22Rv1 (cell line): Measurements from ENCODE around the gene ETV1.

ENCODE experiments used
- ZFX ChIP-seq: fragments of 450-650 bp; IDR thresholded peaks from 2 replicates; pipeline ENCODE4 v1.6.1; 2017; ENCODE audit warnings: antibody characterized with exemption, borderline replicate concordance
- TF ChIP-seq, protein P1 (sequence below): fragments of 450-650 bp; IDR thresholded peaks from 2 replicates; pipeline ENCODE4 v1.5.1; 2017; ENCODE audit warnings: mild to moderate bottlenecking

DNA sequence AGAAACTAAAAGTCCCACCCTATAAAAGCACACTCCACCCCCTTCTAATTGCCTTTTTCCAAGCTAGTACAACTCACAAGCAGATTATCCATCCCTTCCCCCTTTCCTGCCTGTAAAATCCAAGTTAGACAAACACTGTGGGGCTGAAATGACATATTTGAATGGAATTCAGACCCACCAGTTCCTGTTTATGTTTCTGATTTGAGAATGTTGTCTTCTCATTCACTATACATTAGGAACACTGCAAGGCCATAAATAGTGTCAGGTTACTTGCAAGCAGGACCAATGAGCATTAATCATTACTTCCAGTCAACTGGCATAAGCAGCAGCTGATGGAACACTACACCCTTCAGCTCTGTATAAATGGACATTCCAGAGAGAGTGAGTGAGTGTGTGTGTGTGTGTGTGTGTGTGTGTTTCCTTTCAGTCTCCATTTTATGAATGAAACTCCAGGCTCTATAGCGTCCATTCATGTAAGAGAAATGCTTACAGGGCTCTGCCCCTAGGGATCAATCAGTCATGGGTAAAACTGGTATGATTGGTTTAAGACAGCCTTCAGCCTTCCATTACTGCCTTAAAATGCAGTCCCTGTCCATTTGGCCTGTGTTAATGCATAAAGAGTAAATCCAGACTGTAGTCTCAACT, 69.3 kb downstream of the ETV1 start:
- TF ChIP-seq, protein P1, sequence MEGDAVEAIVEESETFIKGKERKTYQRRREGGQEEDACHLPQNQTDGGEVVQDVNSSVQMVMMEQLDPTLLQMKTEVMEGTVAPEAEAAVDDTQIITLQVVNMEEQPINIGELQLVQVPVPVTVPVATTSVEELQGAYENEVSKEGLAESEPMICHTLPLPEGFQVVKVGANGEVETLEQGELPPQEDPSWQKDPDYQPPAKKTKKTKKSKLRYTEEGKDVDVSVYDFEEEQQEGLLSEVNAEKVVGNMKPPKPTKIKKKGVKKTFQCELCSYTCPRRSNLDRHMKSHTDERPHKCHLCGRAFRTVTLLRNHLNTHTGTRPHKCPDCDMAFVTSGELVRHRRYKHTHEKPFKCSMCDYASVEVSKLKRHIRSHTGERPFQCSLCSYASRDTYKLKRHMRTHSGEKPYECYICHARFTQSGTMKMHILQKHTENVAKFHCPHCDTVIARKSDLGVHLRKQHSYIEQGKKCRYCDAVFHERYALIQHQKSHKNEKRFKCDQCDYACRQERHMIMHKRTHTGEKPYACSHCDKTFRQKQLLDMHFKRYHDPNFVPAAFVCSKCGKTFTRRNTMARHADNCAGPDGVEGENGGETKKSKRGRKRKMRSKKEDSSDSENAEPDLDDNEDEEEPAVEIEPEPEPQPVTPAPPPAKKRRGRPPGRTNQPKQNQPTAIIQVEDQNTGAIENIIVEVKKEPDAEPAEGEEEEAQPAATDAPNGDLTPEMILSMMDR: no peak
- TF ChIP-seq ZFX: no peak
